Measurements from ENCODE around the gene PTN. TPM values are rescaled to one million over a fixed set of nuclear protein-coding genes. Genes with fewer than 3 reads are reported as not detected.

PTN gene
- total and polyA plus RNA-seq, 2 donors (not counting 1 experiment from before 2014, with no cell fraction given), result 30.2 to 115 TPM

- H3K9me3 ChIP-seq (ENCODE audit: control insufficient read depth, insufficient read depth, low read depth, low read length), result no peaks in the 10 kb centered on the region
- H3K79me2 ChIP-seq (ENCODE audit: control insufficient read depth, insufficient read depth, low read length), result no peaks in the 10 kb centered on the region
- no peak overlapping the region for H3K9ac ChIP-seq (ENCODE audit: insufficient read depth, low read length)
- TF ChIP-seq, protein P1, sequence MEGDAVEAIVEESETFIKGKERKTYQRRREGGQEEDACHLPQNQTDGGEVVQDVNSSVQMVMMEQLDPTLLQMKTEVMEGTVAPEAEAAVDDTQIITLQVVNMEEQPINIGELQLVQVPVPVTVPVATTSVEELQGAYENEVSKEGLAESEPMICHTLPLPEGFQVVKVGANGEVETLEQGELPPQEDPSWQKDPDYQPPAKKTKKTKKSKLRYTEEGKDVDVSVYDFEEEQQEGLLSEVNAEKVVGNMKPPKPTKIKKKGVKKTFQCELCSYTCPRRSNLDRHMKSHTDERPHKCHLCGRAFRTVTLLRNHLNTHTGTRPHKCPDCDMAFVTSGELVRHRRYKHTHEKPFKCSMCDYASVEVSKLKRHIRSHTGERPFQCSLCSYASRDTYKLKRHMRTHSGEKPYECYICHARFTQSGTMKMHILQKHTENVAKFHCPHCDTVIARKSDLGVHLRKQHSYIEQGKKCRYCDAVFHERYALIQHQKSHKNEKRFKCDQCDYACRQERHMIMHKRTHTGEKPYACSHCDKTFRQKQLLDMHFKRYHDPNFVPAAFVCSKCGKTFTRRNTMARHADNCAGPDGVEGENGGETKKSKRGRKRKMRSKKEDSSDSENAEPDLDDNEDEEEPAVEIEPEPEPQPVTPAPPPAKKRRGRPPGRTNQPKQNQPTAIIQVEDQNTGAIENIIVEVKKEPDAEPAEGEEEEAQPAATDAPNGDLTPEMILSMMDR (conservative IDR thresholded peaks at IDR 0.05 in 1 of 2, IDR thresholded peaks at IDR 0.05 in 1 of 2; ENCODE audit: low read depth in 1 of 2, low read length in 2 of 2), result no peak
- TF ChIP-seq EZH2 (IDR thresholded peaks at IDR 0.05; ENCODE audit: low read length, missing control alignments), result no peak
- no peak overlapping the region for H3K4me2 ChIP-seq (ENCODE audit: extremely low read depth, insufficient read depth, low read length)
- H3K27ac ChIP-seq (ENCODE audit: insufficient read depth, low read length), result no peak overlapping the region
- no peak overlapping the region for H2AFZ ChIP-seq (ENCODE audit: low read length)
- no peaks in the 10 kb centered on the region for H3K27me3 ChIP-seq (ENCODE audit: control insufficient read depth, insufficient read depth, low read length)
- no peak overlapping the region for H3K4me3 ChIP-seq (replicated peaks in 1 of 4; ENCODE audit: control extremely low read depth in 1 of 4, insufficient read depth in 1 of 4, low read depth in 3 of 4, low read length in 4 of 4)
- no peaks in the 10 kb centered on the region for H3K36me3 ChIP-seq (ENCODE audit: control insufficient read depth, insufficient read depth, low read length)
- no peaks in the 10 kb centered on the region for H4K20me1 ChIP-seq (ENCODE audit: control insufficient read depth, extremely low read depth, insufficient read depth, low read length)
- H3K4me1 ChIP-seq (ENCODE audit: control insufficient read depth, extremely low read depth, insufficient read depth, low read length), result no peaks in the 10 kb centered on the region
- no peak for DNase-seq (ENCODE audit: low read depth in 2 of 2)
Observed at GRCh38 chr7:137298464-137298794, 45.1 kb downstream of the PTN start.

DNA sequence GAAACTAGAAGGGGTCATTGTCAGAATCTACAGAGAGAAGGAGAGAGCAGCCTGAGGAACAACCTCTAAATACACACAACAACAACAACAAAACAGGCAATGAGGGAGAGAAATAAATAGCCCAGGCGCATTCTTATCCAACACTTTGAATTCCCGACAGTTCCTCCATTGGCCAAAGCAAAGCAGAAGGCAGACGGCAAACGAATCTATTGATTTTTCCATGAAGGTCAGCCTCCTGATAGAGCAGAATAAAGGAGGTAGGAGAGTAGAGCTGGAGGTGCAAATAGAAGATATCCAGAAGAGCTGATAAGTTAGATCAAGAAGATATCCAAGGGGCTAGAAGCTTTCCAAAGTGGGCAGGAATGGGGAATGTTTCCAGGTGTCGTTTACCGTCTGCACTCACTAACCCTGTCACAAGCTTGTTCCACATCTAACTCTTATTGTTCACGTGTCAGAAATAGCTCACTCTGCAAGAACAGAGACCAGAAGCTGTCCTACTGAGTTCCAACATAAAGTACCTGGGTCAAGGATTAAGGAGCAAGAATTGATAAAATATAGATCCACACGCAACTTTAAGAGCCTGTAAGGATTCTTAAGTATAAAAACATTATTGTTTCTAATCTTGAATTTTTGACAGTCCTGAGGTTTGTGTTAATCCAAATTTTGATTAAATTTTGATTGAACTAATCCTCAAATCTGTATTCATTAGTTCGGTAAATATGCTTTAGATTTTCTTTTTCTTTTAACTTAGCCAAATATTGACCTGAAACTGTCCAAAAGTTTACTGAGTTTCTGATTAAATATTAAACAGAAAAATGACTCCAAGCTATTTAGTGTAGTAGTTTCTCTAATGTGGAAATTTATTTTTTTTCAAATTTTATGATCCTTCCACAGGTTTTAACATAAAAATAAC, 45.7 kb downstream of the PTN start:
- no peak overlapping the region for H3K4me3 ChIP-seq (replicated peaks in 1 of 4; ENCODE audit: control extremely low read depth in 1 of 4, insufficient read depth in 1 of 4, low read depth in 3 of 4, low read length in 4 of 4)
- TF ChIP-seq, protein P1 (conservative IDR thresholded peaks at IDR 0.05 in 1 of 2, IDR thresholded peaks at IDR 0.05 in 1 of 2; ENCODE audit: low read depth in 1 of 2, low read length in 2 of 2), result no peak
- TF ChIP-seq EZH2 (IDR thresholded peaks at IDR 0.05; ENCODE audit: low read length, missing control alignments), result no peak
- no peak overlapping the region for H3K4me2 ChIP-seq (ENCODE audit: extremely low read depth, insufficient read depth, low read length)
- no peaks in the 10 kb centered on the region for H3K9me3 ChIP-seq (ENCODE audit: control insufficient read depth, insufficient read depth, low read depth, low read length)
- H3K79me2 ChIP-seq (ENCODE audit: control insufficient read depth, insufficient read depth, low read length), result no peaks in the 10 kb centered on the region
- H2AFZ ChIP-seq (ENCODE audit: low read length), result no peak overlapping the region
- H4K20me1 ChIP-seq (ENCODE audit: control insufficient read depth, extremely low read depth, insufficient read depth, low read length), result no peaks in the 10 kb centered on the region
- H3K27me3 ChIP-seq (ENCODE audit: control insufficient read depth, insufficient read depth, low read length), result no peaks in the 10 kb centered on the region
- H3K36me3 ChIP-seq (ENCODE audit: control insufficient read depth, insufficient read depth, low read length), result no peaks in the 10 kb centered on the region
- DNase-seq (ENCODE audit: low read depth in 2 of 2), result no peak
- no peak overlapping the region for H3K27ac ChIP-seq (ENCODE audit: insufficient read depth, low read length)
- no peaks in the 10 kb centered on the region for H3K4me1 ChIP-seq (ENCODE audit: control insufficient read depth, extremely low read depth, insufficient read depth, low read length)
- H3K9ac ChIP-seq (ENCODE audit: insufficient read depth, low read length), result no peak overlapping the region

GRCh38 chr7:137296576-137296975, 47.0 kb downstream of the PTN start:
- no peaks in the 10 kb centered on the region for H4K20me1 ChIP-seq (ENCODE audit: control insufficient read depth, extremely low read depth, insufficient read depth, low read length)

More at GRCh38 chr7:137296576-137296975, 47.0 kb downstream of the PTN start:
- Histone ChIP-seq H3K4me1 (ENCODE audit: control insufficient read depth, extremely low read depth, insufficient read depth, low read length) (no peaks in the 10 kb centered on the region), H3K9ac (ENCODE audit: insufficient read depth, low read length) (no peak overlapping the region), H3K27me3 (ENCODE audit: control insufficient read depth, insufficient read depth, low read length) (no peaks in the 10 kb centered on the region), H3K27ac (ENCODE audit: insufficient read depth, low read length) (no peak overlapping the region), H3K4me3 (replicated peaks in 1 of 4; ENCODE audit: control extremely low read depth in 1 of 4, insufficient read depth in 1 of 4, low read depth in 3 of 4, low read length in 4 of 4) (no peak overlapping the region), H3K9me3 (ENCODE audit: control insufficient read depth, insufficient read depth, low read depth, low read length) (no peaks in the 10 kb centered on the region), H3K36me3 (ENCODE audit: control insufficient read depth, insufficient read depth, low read length) (no peaks in the 10 kb centered on the region), H3K79me2 (ENCODE audit: control insufficient read depth, insufficient read depth, low read length) (no peaks in the 10 kb centered on the region), H2AFZ (ENCODE audit: low read length) (no peak overlapping the region), H3K4me2 (ENCODE audit: extremely low read depth, insufficient read depth, low read length) (no peak overlapping the region)
- TF ChIP-seq, protein P1 (conservative IDR thresholded peaks at IDR 0.05 in 1 of 2, IDR thresholded peaks at IDR 0.05 in 1 of 2; ENCODE audit: low read depth in 1 of 2, low read length in 2 of 2), result no peak
- TF ChIP-seq EZH2 (IDR thresholded peaks at IDR 0.05; ENCODE audit: low read length, missing control alignments), result no peak
- DNase-seq (ENCODE audit: low read depth in 2 of 2), result no peak
